ENCODE results near the gene FAHD2A. TPM values are rescaled to one million over a fixed set of nuclear protein-coding genes. Genes with fewer than 3 reads are reported as not detected.

FAHD2A gene
- total and polyA plus RNA-seq, 9 donors, result 17.3 to 26.1 (median 20.4) TPM

DNA sequence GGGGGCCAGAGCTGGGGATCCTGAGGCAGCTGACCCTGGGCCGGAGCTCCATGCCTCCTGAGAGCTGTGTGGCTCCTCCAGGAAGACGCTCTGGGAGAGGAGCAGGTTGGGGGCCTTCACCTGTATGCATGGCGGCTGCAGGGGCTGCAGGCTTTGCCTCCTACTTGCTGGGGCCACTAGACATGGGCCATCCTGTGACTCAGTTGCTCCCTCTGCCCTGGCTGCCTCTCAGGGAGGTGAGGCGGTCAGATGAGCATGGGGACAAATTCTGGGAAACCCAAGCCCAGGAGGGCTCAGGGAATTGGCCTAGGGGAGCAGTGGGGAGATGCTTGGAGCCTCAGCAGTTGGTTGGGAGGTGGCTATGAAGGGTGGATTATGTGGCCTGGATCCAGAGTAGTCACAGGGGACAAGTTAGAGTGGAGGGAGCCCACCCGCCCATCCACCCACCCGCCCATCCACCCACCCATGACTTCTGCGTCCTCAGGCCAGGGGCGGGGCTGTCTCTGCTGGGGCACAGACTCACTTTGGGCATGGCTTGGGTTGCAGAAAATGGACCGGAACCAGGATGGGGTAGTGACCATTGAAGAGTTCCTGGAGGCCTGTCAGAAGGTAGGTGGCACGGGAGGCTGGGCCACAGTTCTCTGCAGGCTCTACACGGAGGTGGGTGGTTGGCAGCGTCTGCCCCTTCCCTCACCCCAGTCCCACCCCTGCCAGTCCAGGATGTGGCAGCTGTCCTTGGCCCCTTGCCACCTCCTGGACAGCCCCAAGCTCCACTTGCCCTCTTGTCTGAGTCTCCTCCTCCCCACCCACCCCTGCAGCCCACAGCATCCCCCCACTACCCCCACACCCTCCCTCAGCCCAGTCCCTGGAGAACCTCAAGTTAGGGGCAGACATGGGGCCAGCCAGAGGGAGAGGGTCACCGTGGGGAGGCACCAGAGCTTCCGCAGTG, 19.5 kb upstream of the FAHD2A start:
- no peak for DNase-seq
- WGBS (ENCODE audit: insufficient coverage), result 81% methylated on average over 8 of the region's 14 CpGs

GRCh38 chr2:95383635-95384027, 18.9 kb upstream of the FAHD2A start:
- no peaks in the 10 kb centered on the region for H3K27me3 ChIP-seq (ENCODE audit: control insufficient read depth, insufficient read depth, low read length)
- H3K36me3 ChIP-seq (ENCODE audit: control insufficient read depth, insufficient read depth, low read length), result peaks cover 2% of the 10 kb centered on the region
- H3K4me3 ChIP-seq (ENCODE audit: low read length), result no peak overlapping the region
- H3K4me1 ChIP-seq (ENCODE audit: control insufficient read depth, insufficient read depth, low read length), result peaks cover 31% of the 10 kb centered on the region
- H3K27ac ChIP-seq (ENCODE audit: low read length), result no peak overlapping the region
- no peaks in the 10 kb centered on the region for H3K9me3 ChIP-seq (replicated peaks; ENCODE audit: control insufficient read depth, low read depth, low read length)
- no peak for DNase-seq
- 63% methylated on average over 6 of the region's 9 CpGs for WGBS (ENCODE audit: insufficient coverage)

More for the DNA sequence above, 19.5 kb upstream of the FAHD2A start:
- Histone ChIP-seq H3K9me3 (replicated peaks; ENCODE audit: control insufficient read depth, low read depth, low read length) (no peaks in the 10 kb centered on the region), H3K27me3 (ENCODE audit: control insufficient read depth, insufficient read depth, low read length) (no peaks in the 10 kb centered on the region), H3K36me3 (ENCODE audit: control insufficient read depth, insufficient read depth, low read length) (peaks cover 2% of the 10 kb centered on the region), H3K4me3 (ENCODE audit: low read length) (no peak overlapping the region), H3K27ac (ENCODE audit: low read length) (no peak overlapping the region), H3K4me1 (ENCODE audit: control insufficient read depth, insufficient read depth, low read length) (peaks cover 31% of the 10 kb centered on the region)

- H3K4me3 ChIP-seq (ENCODE audit: low read length), result no peak overlapping the region
- no peak overlapping the region for H3K27ac ChIP-seq (ENCODE audit: low read length)
- WGBS (ENCODE audit: insufficient coverage), result 52% methylated on average over 8 of the region's 12 CpGs
- peaks cover 2% of the 10 kb centered on the region for H3K36me3 ChIP-seq (ENCODE audit: control insufficient read depth, insufficient read depth, low read length)
- peaks cover 3% of the 10 kb centered on the region for H3K27me3 ChIP-seq (ENCODE audit: control insufficient read depth, insufficient read depth, low read length)
- H3K4me1 ChIP-seq (ENCODE audit: control insufficient read depth, insufficient read depth, low read length), result peaks cover 31% of the 10 kb centered on the region
- H3K9me3 ChIP-seq (replicated peaks; ENCODE audit: control insufficient read depth, low read depth, low read length), result no peaks in the 10 kb centered on the region
- DNase-seq, result peak; percentile 18
Measured at GRCh38 chr2:95384854-95385569, 17.5 kb upstream of the FAHD2A start.

- WGBS (ENCODE audit: insufficient coverage), result 66% methylated on average over 7 of the region's 12 CpGs
- no peak overlapping the region for H3K27ac ChIP-seq (ENCODE audit: low read length)
Measured at GRCh38 chr2:95385570-95385984, 16.9 kb upstream of the FAHD2A start.

DNA sequence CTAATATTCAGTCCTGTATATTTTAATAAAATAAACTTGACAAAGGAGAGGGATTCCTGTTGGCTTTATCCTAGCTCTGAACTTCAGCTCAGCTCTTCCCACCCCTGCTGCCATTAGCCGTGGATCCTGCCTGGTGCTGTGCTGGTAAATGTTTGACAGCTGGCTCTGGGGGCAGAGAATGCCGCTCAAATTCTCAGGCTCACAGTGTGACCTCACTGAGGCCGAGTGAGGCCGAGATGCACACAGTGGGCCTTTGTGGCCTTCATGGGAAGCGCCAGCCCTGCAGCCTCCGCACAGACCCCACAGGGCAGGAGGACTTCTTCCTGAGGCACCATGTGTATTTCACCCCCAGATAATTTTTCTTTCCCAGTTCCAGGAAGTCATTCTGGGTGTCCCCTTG, 16.5 kb upstream of the FAHD2A start:
- WGBS (ENCODE audit: insufficient coverage), result 82% methylated on average over 3 of the region's 6 CpGs
- Histone ChIP-seq H3K27me3 (ENCODE audit: control insufficient read depth, insufficient read depth, low read length) (peaks cover 3% of the 10 kb centered on the region), H3K4me3 (ENCODE audit: low read length) (no peak overlapping the region), H3K9me3 (replicated peaks; ENCODE audit: control insufficient read depth, low read depth, low read length) (no peaks in the 10 kb centered on the region), H3K4me1 (ENCODE audit: control insufficient read depth, insufficient read depth, low read length) (peaks cover 31% of the 10 kb centered on the region), H3K36me3 (ENCODE audit: control insufficient read depth, insufficient read depth, low read length) (peaks cover 2% of the 10 kb centered on the region), H3K27ac (ENCODE audit: low read length) (peak overlapping the region; percentile 13)
- no peak for DNase-seq

More at GRCh38 chr2:95385570-95385984, 16.9 kb upstream of the FAHD2A start:
- no peaks in the 10 kb centered on the region for H3K9me3 ChIP-seq (replicated peaks; ENCODE audit: control insufficient read depth, low read depth, low read length)
- DNase-seq, result peak; percentile 28
- peaks cover 2% of the 10 kb centered on the region for H3K36me3 ChIP-seq (ENCODE audit: control insufficient read depth, insufficient read depth, low read length)
- H3K4me1 ChIP-seq (ENCODE audit: control insufficient read depth, insufficient read depth, low read length), result peaks cover 31% of the 10 kb centered on the region
- no peak overlapping the region for H3K4me3 ChIP-seq (ENCODE audit: low read length)
- peaks cover 3% of the 10 kb centered on the region for H3K27me3 ChIP-seq (ENCODE audit: control insufficient read depth, insufficient read depth, low read length)

GRCh38 chr2:95387358-95387757, 15.2 kb upstream of the FAHD2A start:
- DNase-seq, result no peak
- Histone ChIP-seq H3K27me3 (ENCODE audit: control insufficient read depth, insufficient read depth, low read length) (peaks cover 3% of the 10 kb centered on the region), H3K4me3 (ENCODE audit: low read length) (no peak overlapping the region), H3K4me1 (ENCODE audit: control insufficient read depth, insufficient read depth, low read length) (peaks cover 39% of the 10 kb centered on the region), H3K27ac (ENCODE audit: low read length) (no peak overlapping the region), H3K9me3 (replicated peaks; ENCODE audit: control insufficient read depth, low read depth, low read length) (no peaks in the 10 kb centered on the region), H3K36me3 (ENCODE audit: control insufficient read depth, insufficient read depth, low read length) (no peaks in the 10 kb centered on the region)
- WGBS (ENCODE audit: insufficient coverage), result 79% methylated on average over 4 of the region's 7 CpGs

GRCh38 chr2:95388091-95388692, 14.3 kb upstream of the FAHD2A start:
- Histone ChIP-seq H3K27ac (ENCODE audit: low read length) (no peak overlapping the region), H3K36me3 (ENCODE audit: control insufficient read depth, insufficient read depth, low read length) (no peaks in the 10 kb centered on the region), H3K27me3 (ENCODE audit: control insufficient read depth, insufficient read depth, low read length) (peaks cover 3% of the 10 kb centered on the region), H3K4me1 (ENCODE audit: control insufficient read depth, insufficient read depth, low read length) (peaks cover 39% of the 10 kb centered on the region), H3K9me3 (replicated peaks; ENCODE audit: control insufficient read depth, low read depth, low read length) (no peaks in the 10 kb centered on the region), H3K4me3 (ENCODE audit: low read length) (no peak overlapping the region)
- DNase-seq, result no peak
- 86% methylated on average over 13 of the region's 14 CpGs for WGBS (ENCODE audit: insufficient coverage)

DNA sequence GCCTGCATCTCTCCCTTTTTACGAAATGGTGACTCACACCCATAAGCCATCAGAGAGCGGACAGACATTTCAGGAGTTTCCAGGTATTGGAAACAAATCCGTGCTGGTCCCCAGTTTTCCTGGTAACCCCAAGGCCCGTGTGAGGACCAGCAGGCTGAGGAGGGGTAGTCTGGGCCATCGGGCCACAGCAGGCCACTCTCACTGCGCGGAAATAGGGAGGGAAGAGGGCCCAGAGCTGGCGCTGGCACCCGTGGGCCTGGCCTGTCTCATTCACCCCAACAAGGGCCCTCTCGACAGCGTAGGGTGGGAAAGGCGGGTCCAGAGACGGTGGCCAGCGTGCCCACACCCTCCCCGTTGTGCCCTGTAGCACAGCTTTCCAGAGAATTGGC, 13.7 kb upstream of the FAHD2A start:
- Histone ChIP-seq H3K4me1 (ENCODE audit: control insufficient read depth, insufficient read depth, low read length) (peaks cover 34% of the 10 kb centered on the region), H3K4me3 (ENCODE audit: low read length) (no peak overlapping the region), H3K9me3 (replicated peaks; ENCODE audit: control insufficient read depth, low read depth, low read length) (no peaks in the 10 kb centered on the region), H3K27me3 (ENCODE audit: control insufficient read depth, insufficient read depth, low read length) (peaks cover 3% of the 10 kb centered on the region), H3K36me3 (ENCODE audit: control insufficient read depth, insufficient read depth, low read length) (no peaks in the 10 kb centered on the region), H3K27ac (ENCODE audit: low read length) (no peak overlapping the region)
- WGBS (ENCODE audit: insufficient coverage), result 33% methylated on average over 13 of the region's 15 CpGs
- no peak for DNase-seq

GRCh38 chr2:95389245-95390119, 13.0 kb upstream of the FAHD2A start:
- peaks cover 3% of the 10 kb centered on the region for H3K27me3 ChIP-seq (ENCODE audit: control insufficient read depth, insufficient read depth, low read length)
- WGBS (ENCODE audit: insufficient coverage), result 49% methylated on average over 42 of the region's 46 CpGs
- H3K36me3 ChIP-seq (ENCODE audit: control insufficient read depth, insufficient read depth, low read length), result no peaks in the 10 kb centered on the region
- no peak overlapping the region for H3K27ac ChIP-seq (ENCODE audit: low read length)
- no peaks in the 10 kb centered on the region for H3K9me3 ChIP-seq (replicated peaks; ENCODE audit: control insufficient read depth, low read depth, low read length)
- no peak overlapping the region for H3K4me3 ChIP-seq (ENCODE audit: low read length)
- DNase-seq, result peak; percentile 61
- H3K4me1 ChIP-seq (ENCODE audit: control insufficient read depth, insufficient read depth, low read length), result peaks cover 27% of the 10 kb centered on the region

Data from muscle of leg (tissue), 11 donors.